ENCODE data around the gene KCNIP4. TPM values are rescaled to one million over a fixed set of nuclear protein-coding genes. Genes with fewer than 3 reads are reported as not detected.

Gene KCNIP4
- total RNA-seq, 1 donor from 2014 or later, result not detected

DNA sequence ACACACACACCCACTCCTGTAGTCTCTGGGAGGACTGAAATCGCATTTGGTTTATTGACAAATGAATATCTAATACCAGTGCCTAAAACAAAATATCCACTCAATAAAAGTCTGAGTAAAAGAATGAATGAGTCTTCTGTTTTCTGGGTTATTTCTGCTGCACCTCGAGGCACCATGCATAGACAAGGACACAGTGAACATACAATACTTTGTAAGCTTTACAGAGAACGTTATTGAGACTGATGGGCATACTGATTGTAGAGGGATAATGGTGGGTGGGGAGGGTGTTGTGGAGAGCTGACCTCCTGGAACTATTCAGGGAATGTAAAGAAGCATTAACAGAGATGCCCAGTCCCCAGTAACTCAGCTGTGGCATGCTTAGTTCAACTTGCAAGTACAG is 14.1 kb upstream of the KCNIP4 start:
- intact Hi-C loops (cut with DNase I), result no loop called here
- Histone ChIP-seq H3K9me3 (no peaks in the 10 kb centered on the region), H3K27ac (no peak overlapping the region), H3K36me3 (no peaks in the 10 kb centered on the region), H3K4me1 (no peaks in the 10 kb centered on the region), H3K27me3 (no peaks in the 10 kb centered on the region), H3K4me3 (no peak overlapping the region)
- TF ChIP-seq, protein P1, sequence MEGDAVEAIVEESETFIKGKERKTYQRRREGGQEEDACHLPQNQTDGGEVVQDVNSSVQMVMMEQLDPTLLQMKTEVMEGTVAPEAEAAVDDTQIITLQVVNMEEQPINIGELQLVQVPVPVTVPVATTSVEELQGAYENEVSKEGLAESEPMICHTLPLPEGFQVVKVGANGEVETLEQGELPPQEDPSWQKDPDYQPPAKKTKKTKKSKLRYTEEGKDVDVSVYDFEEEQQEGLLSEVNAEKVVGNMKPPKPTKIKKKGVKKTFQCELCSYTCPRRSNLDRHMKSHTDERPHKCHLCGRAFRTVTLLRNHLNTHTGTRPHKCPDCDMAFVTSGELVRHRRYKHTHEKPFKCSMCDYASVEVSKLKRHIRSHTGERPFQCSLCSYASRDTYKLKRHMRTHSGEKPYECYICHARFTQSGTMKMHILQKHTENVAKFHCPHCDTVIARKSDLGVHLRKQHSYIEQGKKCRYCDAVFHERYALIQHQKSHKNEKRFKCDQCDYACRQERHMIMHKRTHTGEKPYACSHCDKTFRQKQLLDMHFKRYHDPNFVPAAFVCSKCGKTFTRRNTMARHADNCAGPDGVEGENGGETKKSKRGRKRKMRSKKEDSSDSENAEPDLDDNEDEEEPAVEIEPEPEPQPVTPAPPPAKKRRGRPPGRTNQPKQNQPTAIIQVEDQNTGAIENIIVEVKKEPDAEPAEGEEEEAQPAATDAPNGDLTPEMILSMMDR (IDR thresholded peaks at IDR 0.05), result no peak
- no peak for DNase-seq
- ATAC-seq, result no peak

GRCh38 chr4:21960793-21961192 is 12.2 kb upstream of the KCNIP4 start:
- intact Hi-C loops (cut with DNase I), result no loop called here
- TF ChIP-seq, protein P1 (IDR thresholded peaks at IDR 0.05), result no peak
- H3K27me3 ChIP-seq, result no peaks in the 10 kb centered on the region
- DNase-seq (no peak), ATAC-seq (no peak)
- H3K4me1 ChIP-seq, result no peaks in the 10 kb centered on the region
- no peak overlapping the region for H3K4me3 ChIP-seq
- H3K27ac ChIP-seq, result no peak overlapping the region
- no peaks in the 10 kb centered on the region for H3K36me3 ChIP-seq
- no peaks in the 10 kb centered on the region for H3K9me3 ChIP-seq

DNA sequence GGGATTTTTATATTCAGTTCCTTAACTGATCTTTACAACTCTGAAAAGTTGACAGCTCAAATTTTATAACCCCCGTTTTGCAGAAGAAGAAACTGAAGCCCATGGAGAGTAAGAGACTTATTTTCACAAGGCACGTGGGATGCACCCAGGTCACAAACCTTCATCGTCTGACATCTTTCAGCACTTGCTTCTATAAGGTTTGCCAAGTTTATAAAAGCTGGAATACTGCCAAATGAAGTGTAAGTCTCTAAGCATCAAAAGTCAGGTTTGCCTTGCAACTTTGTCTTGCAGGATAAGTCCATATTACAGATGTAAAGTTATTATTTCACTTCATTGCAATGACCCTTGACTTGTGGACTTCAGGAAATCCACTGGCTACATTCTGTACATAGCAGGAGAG is 6.3 kb upstream of the KCNIP4 start:
- intact Hi-C loops (cut with DNase I), result no loop called here
- Histone ChIP-seq H3K4me1 (no peaks in the 10 kb centered on the region), H3K27me3 (no peaks in the 10 kb centered on the region), H3K36me3 (no peaks in the 10 kb centered on the region), H3K4me3 (no peak overlapping the region), H3K27ac (no peak overlapping the region), H3K9me3 (no peaks in the 10 kb centered on the region)
- DNase-seq (no peak), ATAC-seq (no peak)
- TF ChIP-seq, protein P1 (IDR thresholded peaks at IDR 0.05), result no peak

DNA sequence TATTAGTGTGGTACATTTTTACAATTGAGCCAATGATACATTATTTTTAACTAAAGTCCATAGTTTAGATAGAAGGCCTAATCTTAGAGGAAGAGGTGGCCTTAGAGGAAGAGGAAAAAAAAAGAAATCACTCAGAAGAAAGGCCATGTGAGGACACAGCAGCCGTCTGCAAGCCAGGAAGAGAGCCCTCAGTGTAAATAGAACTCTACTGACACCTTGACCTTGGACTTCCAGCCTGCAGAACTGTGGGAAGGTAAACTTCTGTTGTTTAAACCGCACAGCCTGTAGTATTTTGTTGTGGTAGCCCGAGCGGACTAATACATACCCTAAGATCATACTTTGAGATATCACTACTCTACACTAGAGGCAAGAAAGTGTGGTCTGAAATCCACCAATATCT is 5.1 kb upstream of the KCNIP4 start:
- peaks cover 10% of the 10 kb centered on the region for H3K27me3 ChIP-seq
- H3K9me3 ChIP-seq, result no peaks in the 10 kb centered on the region
- TF ChIP-seq, protein P1 (IDR thresholded peaks at IDR 0.05), result no peak
- H3K36me3 ChIP-seq, result no peaks in the 10 kb centered on the region
- H3K4me1 ChIP-seq, result no peaks in the 10 kb centered on the region
- no peak overlapping the region for H3K4me3 ChIP-seq
- no peak overlapping the region for H3K27ac ChIP-seq
- no peak for ATAC-seq
- DNase-seq, result no peak
- intact Hi-C loops (cut with DNase I), result no loop called here

DNA sequence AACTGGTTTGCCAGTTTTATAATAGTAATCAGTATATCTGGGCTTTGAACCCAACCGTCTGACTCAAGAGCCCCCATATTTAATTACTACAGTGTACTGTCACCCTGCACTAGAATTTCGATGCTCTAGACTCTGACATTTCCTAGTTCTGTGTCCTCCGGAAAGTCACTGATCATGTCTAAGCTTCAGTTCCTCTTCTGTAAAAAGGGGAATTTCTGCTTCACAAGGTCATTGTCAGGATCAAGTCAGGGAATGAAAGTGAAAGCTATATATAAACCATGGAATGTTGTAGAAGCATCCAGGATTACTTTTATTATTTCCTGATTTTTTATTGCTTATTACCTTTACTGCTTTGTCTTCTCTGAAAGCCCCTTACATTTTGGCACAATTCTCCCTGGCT is 4.0 kb upstream of the KCNIP4 start:
- ATAC-seq, result no peak
- no peak for DNase-seq
- intact Hi-C loops (cut with DNase I), result no loop called here
- no peaks in the 10 kb centered on the region for H3K4me1 ChIP-seq
- peaks cover 19% of the 10 kb centered on the region for H3K27me3 ChIP-seq
- no peaks in the 10 kb centered on the region for H3K36me3 ChIP-seq
- no peaks in the 10 kb centered on the region for H3K9me3 ChIP-seq
- H3K27ac ChIP-seq, result no peak overlapping the region
- TF ChIP-seq, protein P1 (IDR thresholded peaks at IDR 0.05), result no peak
- no peak overlapping the region for H3K4me3 ChIP-seq

- TF ChIP-seq, protein P1 (IDR thresholded peaks at IDR 0.05), result no peak
- ATAC-seq, result peak; percentile 48
- Histone ChIP-seq H3K27me3 (peaks cover 31% of the 10 kb centered on the region), H3K9me3 (no peaks in the 10 kb centered on the region), H3K4me1 (no peaks in the 10 kb centered on the region), H3K4me3 (no peak overlapping the region), H3K27ac (no peak overlapping the region), H3K36me3 (no peaks in the 10 kb centered on the region)
- intact Hi-C loops (cut with DNase I), result no loop called here
- peak; percentile 64 for DNase-seq
Observed at GRCh38 chr4:21949073-21949457, 493 bp upstream of the KCNIP4 start.

Data from upper lobe of right lung (tissue), 1 donor.